AG20443 (cell line): ENCODE data around the gene RPS6KA2.
A peak's percentile ranks its signal among the peaks of the same experiment; 100 is the strongest.
"Not testable (repeated sequence)": the region's sequence is repeated elsewhere in the genome, so short reads cannot be mapped to it uniquely, and the experiment has no call there.

ENCODE experiments used
- DNase-seq: peaks from one replicate; pipeline ENCODE4 v3.0.0; 2012; ENCODE audit warnings: low spot score, mixed read lengths

Gene RPS6KA2

DNA sequence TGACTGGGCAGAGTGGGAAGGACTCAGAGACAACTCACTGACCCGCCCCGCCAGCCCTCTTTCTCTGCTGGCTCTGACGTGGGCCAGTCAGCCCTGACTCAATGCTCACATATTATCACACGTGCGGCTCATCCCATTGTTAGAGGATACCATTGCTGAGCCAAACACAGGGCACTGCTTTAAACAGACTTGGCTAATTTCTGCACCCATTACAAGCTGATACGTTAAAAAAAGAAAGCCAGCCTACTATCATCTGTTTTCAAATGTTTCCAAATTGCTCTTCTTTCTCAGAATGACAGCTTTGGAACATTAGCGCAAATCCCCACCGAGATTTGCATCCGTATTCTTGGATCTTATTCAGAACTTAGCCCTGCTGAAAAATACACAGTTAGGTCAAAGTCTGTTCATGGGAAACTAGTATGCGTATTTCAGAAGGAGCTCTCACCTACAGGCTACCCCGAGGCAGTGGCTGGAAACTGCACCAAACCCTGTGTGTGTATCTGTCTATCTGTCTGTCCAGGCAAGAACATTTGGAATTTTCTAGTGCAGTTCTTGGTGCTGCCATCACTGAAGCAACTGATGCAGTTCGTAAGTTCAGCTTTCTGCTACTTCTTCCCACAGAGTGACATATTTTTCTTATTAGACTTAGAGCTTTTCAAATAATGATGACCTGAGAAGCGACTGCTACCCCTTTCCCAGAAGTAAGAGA is 73.3 kb downstream of the RPS6KA2 start:
- peak; percentile 93 for DNase-seq

- DNase-seq = no peak
Observed at GRCh38 chr6:166552600-166552999, 74.5 kb downstream of the RPS6KA2 start.

GRCh38 chr6:166551754-166552495 is 75.1 kb downstream of the RPS6KA2 start:
- no peak for DNase-seq

- DNase-seq = no peak
Observed at GRCh38 chr6:166546653-166547052, 80.4 kb downstream of the RPS6KA2 start.

DNA sequence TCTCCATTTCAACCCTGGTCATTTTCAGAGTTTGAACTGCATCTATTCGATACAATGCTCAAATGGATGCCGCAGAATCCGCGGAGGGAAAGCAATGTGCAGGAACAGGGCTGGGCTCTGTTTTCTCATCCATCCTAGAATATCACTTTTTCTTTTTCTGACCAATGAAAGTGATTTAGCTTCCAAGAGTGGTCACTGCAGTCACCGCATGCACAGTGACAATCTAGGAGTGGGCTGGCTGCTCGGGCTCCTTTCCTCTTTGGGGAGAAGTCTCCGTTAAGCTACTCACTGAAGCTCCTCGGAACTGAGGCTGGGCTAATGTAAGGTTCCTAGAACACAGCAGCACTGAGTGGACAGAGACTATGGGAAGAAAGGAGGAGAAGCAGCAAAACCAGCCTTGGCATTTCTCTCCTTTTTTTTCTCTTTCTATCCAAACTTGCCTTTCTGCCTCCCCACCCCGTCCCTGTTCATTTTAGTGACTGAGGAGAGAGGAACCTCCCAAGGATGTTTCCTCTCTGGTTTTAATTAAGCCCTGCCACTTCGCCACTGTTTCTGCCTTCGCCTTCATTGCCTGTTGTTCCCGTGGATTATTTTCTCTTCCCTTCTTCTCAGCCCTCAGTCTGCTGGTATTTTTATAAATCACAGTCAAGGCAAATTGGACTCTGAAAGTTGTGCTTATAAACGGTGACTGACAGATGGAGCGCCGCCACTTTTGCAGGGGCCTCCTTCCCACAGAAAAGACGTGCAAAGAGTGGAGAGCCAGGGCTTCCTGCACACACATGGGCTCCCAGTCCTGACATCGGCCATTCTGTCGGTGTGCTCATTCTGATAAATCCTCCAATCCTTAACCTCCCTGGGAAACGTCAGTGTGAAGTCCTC is 81.7 kb downstream of the RPS6KA2 start:
- DNase-seq = peak; percentile 40

DNA sequence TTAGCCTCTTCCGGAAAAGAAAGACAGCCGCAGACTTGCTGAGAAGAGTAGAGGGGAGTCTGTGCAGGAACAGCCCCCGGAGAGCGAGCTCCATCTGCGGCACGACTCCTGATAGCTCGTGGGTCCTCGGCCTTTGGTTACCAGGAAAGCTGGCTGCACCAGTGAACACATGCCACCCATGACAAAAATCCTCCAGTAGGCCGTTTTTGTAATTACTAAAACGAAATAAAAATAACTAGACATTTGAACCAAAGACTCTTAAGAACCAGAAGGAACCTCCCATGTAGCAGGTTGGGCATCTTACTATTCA is 82.8 kb downstream of the RPS6KA2 start:
- DNase-seq = no peak

DNA sequence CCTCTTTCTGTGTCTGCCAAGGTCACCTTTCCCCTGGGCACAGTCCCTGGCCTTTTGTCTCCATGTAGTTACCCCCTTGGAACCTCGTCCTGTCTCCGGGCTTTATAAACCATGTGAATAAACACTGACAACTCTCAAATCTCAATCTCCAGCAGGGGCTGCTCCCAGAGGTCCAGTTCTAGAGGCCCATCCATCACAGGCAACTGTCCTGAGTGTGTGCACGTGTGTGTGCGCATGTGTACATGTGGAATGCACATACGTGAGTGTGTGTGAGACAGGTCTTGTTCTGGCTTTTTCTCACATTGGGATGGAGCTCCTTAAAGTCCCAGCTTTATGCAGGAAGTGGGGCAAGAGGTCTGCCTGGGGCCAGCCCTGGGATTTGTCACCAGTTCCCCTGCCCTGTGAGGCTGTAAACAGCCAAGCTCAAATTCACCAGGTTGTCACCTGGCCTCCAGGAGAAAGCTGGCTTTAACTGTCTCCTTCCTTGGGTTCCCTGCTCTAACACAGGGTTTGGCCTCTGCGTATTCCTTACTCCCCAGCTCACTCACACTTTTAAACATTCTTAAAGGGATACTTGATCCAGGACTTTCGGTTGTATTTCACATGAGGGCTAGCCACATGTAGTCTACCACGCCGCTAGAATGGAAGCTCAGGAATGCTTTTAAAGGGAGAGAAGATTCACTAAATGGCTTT is 83.3 kb downstream of the RPS6KA2 start:
- DNase-seq = no peak

DNA sequence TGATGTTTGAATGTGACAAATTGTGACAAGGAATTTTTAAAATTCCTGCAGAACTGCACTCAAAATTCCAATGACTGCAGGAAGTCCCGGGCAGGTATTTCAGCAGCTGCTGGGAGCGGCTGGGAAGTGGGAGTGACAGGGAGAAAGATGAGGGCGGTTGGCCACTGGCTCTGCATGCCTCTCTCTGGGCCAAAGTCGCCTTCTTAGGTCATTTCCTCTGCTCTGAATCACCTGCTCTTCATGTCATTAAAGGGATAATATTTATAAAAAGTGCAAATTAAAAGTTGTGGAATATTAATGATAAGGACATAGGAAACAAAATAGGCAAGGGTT is 84.5 kb downstream of the RPS6KA2 start:
- DNase-seq = no peak

GRCh38 chr6:166541876-166542579 is 85.0 kb downstream of the RPS6KA2 start:
- DNase-seq = no peak

DNA sequence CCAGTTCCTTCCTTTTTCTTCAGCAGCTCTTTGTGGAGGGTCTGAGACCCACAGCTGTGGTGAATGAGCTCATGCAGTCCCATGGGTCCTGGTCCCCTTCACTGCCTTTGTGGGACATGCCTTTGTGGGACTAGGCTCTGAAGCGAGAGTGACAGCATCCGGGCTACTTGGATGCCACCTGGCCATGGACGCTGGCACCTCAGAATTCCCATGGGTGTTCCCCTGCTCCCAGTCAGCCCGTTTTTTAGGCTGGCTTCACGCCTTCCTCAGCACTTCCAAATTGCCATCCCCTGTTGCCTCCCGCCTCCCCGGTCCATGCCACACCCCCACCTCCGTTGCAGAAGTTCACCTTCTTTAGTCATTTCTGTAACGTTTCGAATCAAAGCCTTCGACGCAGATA is 85.7 kb downstream of the RPS6KA2 start:
- no peak for DNase-seq

- no peak for DNase-seq
Observed at GRCh38 chr6:166540631-166541331, 86.3 kb downstream of the RPS6KA2 start.

DNA sequence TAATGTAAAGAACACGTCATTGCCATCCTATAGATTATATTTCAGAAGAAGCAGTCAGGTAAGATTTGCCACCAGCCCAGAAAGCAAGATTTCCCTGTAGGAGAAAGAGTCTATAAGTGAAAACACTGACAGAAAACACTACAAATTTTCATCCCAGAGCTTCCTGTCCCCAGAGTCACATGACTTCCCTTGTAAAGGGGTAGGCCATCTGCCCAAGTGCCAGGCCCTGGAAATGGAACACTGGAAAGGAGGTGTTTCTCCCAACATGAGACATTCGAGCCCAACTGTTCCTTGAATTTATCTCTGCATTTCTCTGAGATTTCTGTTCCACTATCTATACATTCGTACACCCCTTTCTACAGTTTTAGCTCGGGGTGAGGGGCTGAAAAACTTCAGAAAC is 87.5 kb downstream of the RPS6KA2 start:
- no peak for DNase-seq

GRCh38 chr6:166539011-166539385 is 88.1 kb downstream of the RPS6KA2 start:
- DNase-seq = not testable (repeated sequence)

DNA sequence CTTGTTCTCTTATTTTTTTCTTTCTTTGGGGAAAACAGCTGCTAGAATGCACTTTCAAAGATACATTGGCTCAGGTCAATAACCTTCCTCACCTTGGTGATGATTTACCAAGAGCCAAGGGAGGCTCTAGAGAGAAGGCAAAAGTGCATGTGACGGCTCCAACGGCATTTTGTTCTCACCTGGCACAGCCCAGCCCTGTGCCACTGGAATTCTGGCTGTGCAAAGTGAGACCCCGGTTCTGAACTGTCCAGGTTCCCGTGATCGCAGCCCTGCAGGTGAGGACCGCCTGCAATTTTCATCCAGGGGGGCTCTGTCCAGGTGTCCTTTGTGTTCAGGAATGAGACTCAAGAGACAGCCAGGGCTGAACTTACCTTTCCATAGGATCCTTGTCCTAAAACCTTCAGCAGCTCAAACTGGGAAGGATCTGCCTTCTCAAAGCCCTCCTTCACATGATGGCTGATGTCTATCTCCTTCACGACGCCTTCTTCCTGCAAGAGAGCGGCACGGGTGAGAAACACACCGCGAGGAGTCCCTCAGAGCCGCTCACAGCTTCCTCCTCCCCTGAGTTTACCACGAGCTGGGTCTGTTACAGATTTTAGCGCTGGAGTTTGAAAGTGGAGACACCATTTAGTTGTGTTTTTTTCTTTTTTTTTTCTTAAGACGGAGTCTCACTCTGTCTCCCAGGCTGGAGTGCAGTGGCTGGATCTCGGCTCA is 88.6 kb downstream of the RPS6KA2 start:
- no peak for DNase-seq

DNA sequence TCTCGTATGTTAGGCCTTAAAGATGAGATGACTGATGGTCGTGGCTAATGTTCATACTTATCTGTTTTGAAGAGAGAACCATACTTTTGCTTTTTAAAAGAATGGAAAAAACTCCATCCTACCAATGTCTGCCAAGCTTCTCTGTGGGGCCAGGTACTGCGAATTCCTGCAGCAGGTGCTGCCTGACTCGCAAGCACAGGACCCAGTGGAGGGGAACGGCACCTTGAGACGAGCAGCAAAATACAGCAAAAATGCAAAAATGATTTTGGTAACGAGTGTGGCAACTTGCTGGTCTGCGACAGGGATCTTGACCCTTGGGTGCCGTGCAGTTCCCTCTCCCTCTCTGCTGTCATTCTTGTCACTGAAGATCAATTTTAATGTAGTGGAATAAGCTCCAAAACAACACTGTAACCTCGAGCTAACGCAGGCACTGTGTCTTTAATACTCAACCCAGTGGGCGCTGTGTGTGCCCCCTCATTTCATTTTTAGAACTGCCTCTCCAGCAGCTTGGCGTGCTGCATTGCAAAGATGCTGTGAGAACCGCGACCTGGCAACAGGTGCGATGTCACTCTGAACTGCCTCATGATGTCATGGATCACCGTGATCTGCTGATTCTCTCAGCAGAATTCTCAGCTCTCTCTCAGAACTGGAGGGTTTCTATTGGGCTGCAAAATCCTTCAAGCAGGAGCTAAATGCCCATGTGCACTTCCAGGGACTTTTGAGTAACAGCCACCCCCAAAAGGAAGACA is 92.2 kb downstream of the RPS6KA2 start:
- DNase-seq = no peak

DNA sequence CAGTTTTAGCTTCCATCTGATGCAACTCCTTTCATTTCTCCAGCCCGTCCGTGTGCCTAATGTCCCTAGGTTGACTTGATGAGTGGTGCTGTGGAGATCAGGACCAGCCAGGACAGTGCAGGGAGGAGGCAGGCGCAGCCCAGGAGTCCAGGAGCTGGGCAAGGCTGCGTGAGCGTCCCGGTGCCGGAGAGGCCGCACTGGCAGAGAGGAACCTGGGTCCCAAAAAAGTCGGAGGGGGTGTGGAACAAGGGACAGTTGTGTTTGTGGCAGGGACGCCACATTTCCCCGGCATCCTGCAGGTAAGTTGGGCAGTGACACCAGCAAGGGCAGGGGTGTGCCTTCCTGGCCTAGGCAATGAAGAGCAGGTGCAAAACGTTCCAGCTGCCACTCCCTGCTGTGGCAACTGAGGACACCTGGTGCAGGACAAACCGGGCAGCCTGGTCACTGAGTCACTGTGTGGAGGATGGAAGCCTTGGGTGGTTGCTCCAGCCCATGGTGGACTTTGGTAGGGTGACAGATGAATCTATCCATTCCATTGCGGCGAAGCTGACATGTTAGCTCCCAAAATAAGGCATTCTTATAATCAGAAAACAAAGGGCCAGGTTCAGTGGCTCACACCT is 93.7 kb downstream of the RPS6KA2 start:
- DNase-seq = no peak

GRCh38 chr6:166532302-166532701 is 94.7 kb downstream of the RPS6KA2 start:
- no peak for DNase-seq

- no peak for DNase-seq
Observed at GRCh38 chr6:166530211-166531095, 96.6 kb downstream of the RPS6KA2 start.
